Measurements from ENCODE around the gene RAD23A. TPM values are rescaled to one million over a fixed set of nuclear protein-coding genes. Genes with fewer than 3 reads are reported as not detected.

RAD23A gene
- total RNA-seq, 4 donors from 2014 or later, result 138 to 218 (median 181) TPM

GRCh38 chr19:12965812-12966135, 20.1 kb downstream of the RAD23A start:
- peaks cover 3 to 23% (median 20%) of the 10 kb centered on the region in 4 donors for H3K4me1 ChIP-seq
- H3K4me3 ChIP-seq, result peak overlapping the region; percentile 56 to 61 (median 60)
- intact Hi-C loops (cut with DNase I), result loop anchor here (1.0 kb wide), 1 partner anchor 80 kb away; no protein-coding TSS in a partner anchor
- TF ChIP-seq POLR2AphosphoS5 (IDR thresholded peaks at IDR 0.05) (no peak), POLR2A (IDR thresholded peaks at IDR 0.05; ENCODE audit: low read depth) (no peak), EP300 (IDR thresholded peaks at IDR 0.05) (no peak), CTCF (IDR thresholded peaks at IDR 0.05) (no peak)
- peak overlapping the region; percentile 65 to 80 (median 76) for H3K27ac ChIP-seq (replicated peaks in 1 of 4)
- H3K36me3 ChIP-seq, result no peaks in the 10 kb centered on the region
- WGBS, result 50% methylated on average over 8 of the region's 8 CpGs
- no peak for DNase-seq (ENCODE audit: extremely low spot score)
- H3K9me3 ChIP-seq, result no peaks in the 10 kb centered on the region
- H3K27me3 ChIP-seq, result no peaks in the 10 kb centered on the region

GRCh38 chr19:12967907-12968306, 22.2 kb downstream of the RAD23A start:
- peaks cover 3 to 23% (median 20%) of the 10 kb centered on the region in 4 donors for H3K4me1 ChIP-seq
- no peaks in the 10 kb centered on the region for H3K36me3 ChIP-seq
- no peaks in the 10 kb centered on the region for H3K27me3 ChIP-seq
- TF ChIP-seq EP300 (IDR thresholded peaks at IDR 0.05) (no peak), POLR2AphosphoS5 (IDR thresholded peaks at IDR 0.05) (no peak), POLR2A (IDR thresholded peaks at IDR 0.05; ENCODE audit: low read depth) (no peak), CTCF (IDR thresholded peaks at IDR 0.05) (no peak)
- no peaks in the 10 kb centered on the region for H3K9me3 ChIP-seq
- intact Hi-C loops (cut with DNase I), result no loop called here
- H3K4me3 ChIP-seq, result no peak overlapping the region
- 94% methylated on average over 5 of the region's 5 CpGs for WGBS
- DNase-seq (ENCODE audit: extremely low spot score), result no peak
- no peak overlapping the region for H3K27ac ChIP-seq (replicated peaks in 1 of 4)

GRCh38 chr19:12969292-12969988, 23.8 kb downstream of the RAD23A start, which contains the start of gene DAND5:
DAND5 (plus strand) TSS chr19:12969576; CDS start chr19:12969661, 85 bp downstream.
- H3K4me3 ChIP-seq, result no peak within 1 kb of the TSS
- DNase-seq (ENCODE audit: extremely low spot score), result no peak
- intact Hi-C loops (cut with DNase I), result no loop called here

GRCh38 chr19:12970070-12970820, 24.6 kb downstream of the RAD23A start:
- peak overlapping the region in 3 of 4 donors; percentile 62 to 75 (median 74) for H3K27ac ChIP-seq (replicated peaks in 1 of 4)
- no peaks in the 10 kb centered on the region for H3K36me3 ChIP-seq
- H3K9me3 ChIP-seq, result no peaks in the 10 kb centered on the region
- no peaks in the 10 kb centered on the region for H3K27me3 ChIP-seq
- intact Hi-C loops (cut with DNase I), result no loop called here
- H3K4me3 ChIP-seq, result no peak overlapping the region
- H3K4me1 ChIP-seq, result peaks cover 3 to 19% (median 16%) of the 10 kb centered on the region in 4 donors
- DNase-seq (ENCODE audit: extremely low spot score), result no peak
- TF ChIP-seq EP300 (IDR thresholded peaks at IDR 0.05) (no peak), POLR2AphosphoS5 (IDR thresholded peaks at IDR 0.05) (no peak), POLR2A (IDR thresholded peaks at IDR 0.05; ENCODE audit: low read depth) (no peak), CTCF (IDR thresholded peaks at IDR 0.05) (no peak)
- 93% methylated on average over 7 of the region's 7 CpGs for WGBS

More at GRCh38 chr19:12969292-12969988, 23.8 kb downstream of the RAD23A start, which contains the start of gene DAND5:
- peaks cover 3 to 23% (median 20%) of the 10 kb centered on the region in 4 donors for H3K4me1 ChIP-seq
- H3K27ac ChIP-seq (replicated peaks in 1 of 4), result peak within 1 kb of the TSS; percentile 62 to 75 (median 68)
- 55% methylated on average over 8 of the region's 14 CpGs for WGBS
- H3K27me3 ChIP-seq, result no peaks in the 10 kb centered on the region
- H3K36me3 ChIP-seq, result no peaks in the 10 kb centered on the region
- TF ChIP-seq CTCF (IDR thresholded peaks at IDR 0.05) (no peak), EP300 (IDR thresholded peaks at IDR 0.05) (no peak), POLR2AphosphoS5 (IDR thresholded peaks at IDR 0.05) (no peak), POLR2A (IDR thresholded peaks at IDR 0.05; ENCODE audit: low read depth) (no peak)
- H3K9me3 ChIP-seq, result no peaks in the 10 kb centered on the region

All from esophagus muscularis mucosa (tissue), 4 donors.